Stimulated activated CD4-positive, alpha-beta T cell treated with anti-CD3 and anti-CD28 coated beads, Interleukin-1b, Interleukin-23, amount 100 ng/mL, for 24 hours (primary cell): ENCODE results near the gene AQR.

Source experiments
- DNase-seq, 4 experiments: peaks; one replicate each; pipeline ENCODE4 v3.0.0-alpha.2; 2020; ENCODE audit warnings: low read depth in 4 of 4, low spot score in 1 of 4

The AQR gene

DNA sequence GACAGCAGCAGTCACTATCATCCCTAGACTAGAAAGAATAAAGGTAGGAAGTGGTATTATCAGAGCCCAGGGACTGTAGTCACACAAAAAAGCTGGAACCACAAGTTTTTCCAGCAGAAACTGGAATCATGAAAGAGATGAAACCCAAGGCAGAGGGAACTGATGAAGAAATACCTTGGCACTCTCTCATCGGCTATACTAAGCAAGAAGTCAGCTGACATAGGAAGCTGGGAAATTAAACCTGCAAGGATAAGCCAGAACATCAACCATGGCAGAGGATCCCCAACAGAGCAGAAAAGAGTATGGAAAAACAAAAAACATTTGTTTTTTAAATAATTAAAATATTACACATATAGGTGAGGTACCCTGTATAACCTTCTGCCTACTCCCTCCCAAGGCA, 86.5 kb downstream of the AQR start:
- no peak for DNase-seq

DNA sequence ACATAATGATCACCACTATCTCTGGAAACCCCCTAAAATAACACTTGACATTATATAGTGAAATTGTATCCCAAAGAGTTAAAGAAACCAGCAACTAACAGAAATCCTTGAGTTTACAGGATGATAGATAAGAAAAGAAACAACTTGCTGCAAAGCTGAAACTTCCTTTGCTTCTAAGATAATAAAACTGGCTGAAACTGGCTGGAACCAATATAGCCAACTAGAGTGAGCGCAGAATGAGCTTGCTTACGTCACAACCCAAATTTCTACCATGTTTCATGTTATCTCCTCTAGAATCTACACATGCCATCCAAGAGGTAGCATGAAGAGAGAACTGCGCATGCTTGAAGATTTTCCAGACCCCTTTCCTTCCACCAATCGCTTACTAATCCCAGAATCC, 90.4 kb downstream of the AQR start:
- no peak for DNase-seq

DNA sequence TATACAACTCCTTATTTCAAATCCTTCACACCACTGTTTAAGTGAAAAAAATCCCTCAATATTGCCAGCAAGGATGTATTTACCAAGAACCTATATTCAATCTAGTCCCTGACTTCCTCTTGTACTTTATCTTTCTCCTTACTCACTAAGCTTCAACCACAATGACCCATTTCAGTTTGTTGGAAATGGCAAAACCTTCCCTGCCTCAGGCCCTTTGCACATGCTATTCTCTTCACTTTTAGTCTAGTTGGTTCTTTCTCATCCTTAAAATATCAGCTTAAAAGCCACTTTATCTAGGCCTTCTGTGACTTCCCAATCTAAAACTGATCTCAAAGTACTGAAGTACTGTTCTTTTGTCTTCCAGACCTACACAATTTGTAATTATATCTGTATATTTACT, 92.9 kb downstream of the AQR start:
- no peak for DNase-seq

DNA sequence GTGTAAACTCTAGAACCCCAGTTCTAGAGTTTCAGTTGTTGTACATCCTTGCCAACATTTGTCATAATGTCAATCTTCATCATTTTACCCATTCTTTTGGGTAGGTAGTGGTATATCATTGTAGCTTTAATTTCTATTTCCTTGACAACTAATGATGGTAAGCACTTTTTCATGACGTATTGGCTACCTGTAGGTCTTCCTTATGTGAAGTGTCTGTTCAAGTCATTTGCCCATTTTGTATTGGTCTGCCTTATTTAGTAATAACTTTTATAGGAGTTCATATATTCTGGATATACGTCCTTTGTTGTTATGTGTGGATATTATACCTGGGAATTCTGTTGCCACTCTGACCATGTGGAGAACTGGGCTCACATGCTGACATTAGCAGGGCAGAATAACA, 100.4 kb downstream of the AQR start:
- no peak for DNase-seq

- no peak for DNase-seq
Observed at GRCh38 chr15:34865531-34865930, 104.0 kb downstream of the AQR start.

DNA sequence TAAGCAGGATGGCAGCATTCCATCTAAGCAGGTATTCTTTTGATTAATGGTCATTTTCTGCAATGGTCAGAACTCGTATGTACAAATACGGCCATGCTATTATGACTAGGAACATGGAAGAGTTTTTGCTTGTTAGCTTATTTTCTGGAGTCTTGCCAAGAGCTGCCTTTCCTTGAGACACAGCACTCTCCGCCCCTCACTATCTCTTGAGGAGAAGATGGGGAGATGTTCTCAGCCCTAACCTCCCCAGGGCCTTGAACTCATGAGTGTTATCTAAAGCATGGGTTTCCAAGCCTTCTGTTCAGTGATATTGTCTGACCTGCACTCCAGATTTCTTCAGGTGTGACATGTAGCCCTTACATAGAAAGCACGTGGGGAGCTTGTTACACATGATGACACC, 108.3 kb downstream of the AQR start:
- DNase-seq, result no peak

DNA sequence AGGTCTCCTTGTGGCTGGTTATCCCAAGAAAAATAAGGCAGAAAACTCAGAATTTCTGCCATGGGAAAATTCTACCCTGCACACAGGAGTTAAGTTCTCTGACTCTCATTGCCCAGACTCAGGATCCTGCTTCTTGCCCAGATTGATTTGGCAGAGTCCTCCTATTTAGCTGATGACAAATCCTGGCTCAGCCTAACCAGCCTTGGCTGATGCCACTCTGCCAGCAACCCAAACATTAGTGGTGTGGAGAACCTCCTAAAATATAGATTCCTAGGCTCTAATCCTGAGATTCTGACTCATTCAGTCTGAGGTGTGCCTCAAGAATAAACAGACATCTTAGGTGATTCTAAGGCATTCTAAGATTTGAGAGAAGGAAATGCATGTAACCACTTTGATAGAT, 113.6 kb downstream of the AQR start:
- DNase-seq, result no peak

GRCh38 chr15:34855413-34855812, 114.1 kb downstream of the AQR start:
- DNase-seq, result no peak

DNA sequence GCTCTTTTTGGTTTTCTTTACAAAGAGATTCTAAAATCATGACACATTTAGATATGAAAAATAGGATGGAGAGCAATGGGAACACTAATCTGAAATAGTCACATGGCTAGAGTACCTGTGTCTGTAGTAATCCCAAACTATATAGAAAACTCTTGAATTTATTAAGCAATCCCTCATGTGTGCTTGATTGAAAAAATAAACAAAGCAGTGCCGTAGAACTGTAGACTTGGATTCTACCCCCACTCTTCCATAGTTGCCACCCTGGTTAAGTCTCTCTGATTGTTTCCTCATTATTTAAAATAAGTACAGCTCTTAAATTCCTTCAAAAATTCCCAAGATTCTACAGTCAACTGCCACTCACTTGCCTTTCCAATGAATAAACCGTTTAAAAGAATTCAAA, 115.3 kb downstream of the AQR start:
- DNase-seq, result no peak

GRCh38 chr15:34853001-34853758, 116.4 kb downstream of the AQR start:
- no peak for DNase-seq

GRCh38 chr15:34851751-34852150, 117.8 kb downstream of the AQR start:
- DNase-seq, result no peak

GRCh38 chr15:34851007-34851406, 118.5 kb downstream of the AQR start:
- DNase-seq, result no peak

DNA sequence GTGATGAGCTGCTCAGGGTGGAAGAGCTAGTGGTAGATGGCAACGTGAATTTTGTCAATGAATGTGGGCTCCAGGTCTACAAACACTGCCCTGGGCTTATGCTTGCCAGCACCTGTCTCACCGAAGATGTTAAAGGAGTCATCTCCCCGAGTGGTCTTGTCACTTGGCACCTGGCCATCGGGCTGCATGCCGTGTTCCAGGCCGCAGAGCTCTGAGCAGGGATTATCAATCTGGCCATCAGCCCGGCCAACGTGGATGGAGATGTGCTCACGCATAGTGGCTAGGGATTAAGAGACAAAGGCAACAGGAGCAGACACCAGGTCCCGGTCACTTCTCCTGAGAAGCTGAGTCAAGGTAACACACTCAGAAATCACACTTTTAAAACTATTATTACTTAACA, 119.4 kb downstream of the AQR start:
- DNase-seq, result no peak

GRCh38 chr15:34849364-34849959, 120.1 kb downstream of the AQR start:
- no peak for DNase-seq

DNA sequence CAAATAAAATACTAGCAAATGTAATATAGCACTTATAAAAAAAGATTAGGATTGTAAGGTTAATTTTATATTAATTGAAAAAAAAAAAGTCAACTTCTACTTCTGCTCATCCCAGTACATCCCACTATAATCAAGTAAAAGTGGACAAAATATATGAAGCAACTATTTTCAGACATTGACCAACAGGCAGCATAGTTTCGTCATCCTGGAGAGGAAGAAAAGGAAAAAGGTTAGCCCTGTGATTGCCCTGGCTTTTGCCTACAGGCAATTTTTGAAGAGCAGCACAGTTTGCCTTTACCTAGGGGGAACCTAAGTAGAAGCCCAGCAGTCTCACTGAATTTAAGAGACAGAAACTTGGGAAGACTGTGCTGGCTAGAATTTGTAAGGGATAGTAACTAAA, 121.9 kb downstream of the AQR start:
- DNase-seq, result no peak

- no peak for DNase-seq
Observed at GRCh38 chr15:34841262-34841725, 128.2 kb downstream of the AQR start.

DNA sequence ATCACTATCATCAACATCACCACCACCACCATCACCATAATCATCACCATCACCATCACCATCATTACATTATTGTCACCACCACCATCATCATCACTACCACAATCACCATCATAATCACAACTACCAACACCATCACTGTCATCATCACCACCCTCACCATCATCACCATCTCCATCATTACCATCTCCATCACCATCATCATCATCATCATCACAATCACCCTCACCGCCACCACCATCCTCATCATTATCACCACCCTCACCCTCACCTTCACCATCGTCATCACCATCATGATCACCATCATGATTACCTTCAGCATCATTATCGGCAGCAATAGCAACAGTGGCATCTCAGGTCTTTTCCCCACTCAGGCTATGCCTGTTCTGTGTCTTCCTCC, 131.3 kb downstream of the AQR start:
- no peak for DNase-seq

DNA sequence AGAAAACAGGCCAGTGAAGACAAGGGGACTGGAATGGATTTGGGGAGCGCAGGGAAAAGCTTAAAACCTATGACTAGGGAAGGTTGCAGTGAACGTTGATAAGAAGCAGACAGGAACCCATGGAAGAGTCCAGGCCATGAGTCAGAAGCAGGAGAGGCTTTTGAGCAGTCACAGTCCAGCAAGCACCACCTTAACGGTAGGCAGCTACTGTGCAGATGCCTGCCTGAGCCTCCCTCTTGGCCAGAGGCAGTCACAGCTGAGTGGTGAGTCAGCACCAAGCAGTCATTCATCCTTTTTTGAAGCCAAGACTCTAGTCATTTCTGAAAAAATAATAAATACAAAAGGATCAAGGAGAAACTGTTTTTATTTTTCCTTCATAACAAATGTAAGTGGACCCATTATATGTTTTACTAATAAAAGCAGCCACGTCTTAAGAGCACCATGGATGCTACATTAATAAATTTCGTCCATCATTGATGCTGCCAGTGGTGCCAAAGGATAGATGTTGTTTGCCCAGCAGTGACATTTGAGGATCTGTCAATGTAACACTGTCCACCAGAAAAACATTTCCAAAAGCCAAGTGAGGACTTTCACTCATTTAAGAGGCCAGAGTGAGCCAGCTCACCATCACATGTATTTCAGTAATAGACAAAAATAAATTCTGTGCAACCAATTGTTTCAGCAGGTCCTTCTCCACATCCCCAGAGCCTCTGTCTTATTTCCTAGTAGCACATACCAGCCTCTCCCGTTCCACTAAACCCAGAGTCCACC, 132.1 kb downstream of the AQR start:
- no peak for DNase-seq

DNA sequence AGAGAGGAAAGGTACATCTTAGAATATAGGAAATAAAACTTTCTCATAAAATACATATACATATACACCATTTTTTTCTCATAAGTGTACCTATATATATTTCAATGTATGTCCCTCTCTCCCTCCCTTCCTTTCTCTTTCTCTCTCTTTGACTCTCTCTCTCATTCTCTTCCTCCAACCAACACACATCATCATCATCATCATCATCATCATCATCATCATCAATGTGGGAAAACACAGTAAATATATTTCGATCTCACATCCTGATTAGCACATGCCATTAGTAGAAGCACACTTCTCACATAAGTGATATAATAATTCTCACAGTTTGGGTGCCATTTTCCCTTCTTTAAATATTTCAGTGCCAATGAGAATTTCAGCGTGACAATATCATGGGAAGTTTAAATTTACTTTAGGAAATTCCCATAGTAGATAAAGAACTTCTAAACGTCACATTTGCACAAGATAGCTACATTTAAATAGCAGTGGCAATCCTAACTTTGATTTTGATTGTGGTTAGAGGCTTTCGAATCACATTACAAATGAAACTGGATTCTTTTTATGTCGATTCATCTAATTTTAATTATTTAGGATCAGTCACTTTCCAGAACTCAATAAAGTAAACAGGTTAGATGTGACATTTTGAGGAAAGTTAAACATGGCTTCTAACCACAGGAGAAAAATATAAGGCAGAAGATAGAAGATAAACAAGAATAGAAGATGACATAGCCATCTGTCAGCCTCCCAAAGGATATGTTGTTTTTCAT, 141.2 kb downstream of the AQR start:
- no peak for DNase-seq

DNA sequence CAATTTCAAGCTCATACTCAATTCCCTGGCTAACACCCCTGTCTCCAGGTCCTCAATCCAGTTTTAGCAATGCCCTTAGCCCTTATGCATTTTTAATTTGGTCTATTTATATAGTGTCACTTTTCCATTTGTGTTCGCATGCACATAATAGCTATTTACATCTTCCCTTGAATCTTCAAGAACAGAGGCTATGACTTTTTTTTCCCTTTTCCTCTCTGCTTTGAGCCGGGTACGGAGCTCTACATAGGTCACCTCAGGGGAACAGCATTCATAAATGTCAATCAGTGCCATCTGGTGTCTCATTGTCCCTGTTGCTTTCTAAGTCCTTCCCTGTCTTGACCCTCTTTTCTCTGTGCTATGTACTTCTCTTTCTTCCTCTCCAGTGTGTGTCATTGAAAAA, 147.7 kb downstream of the AQR start:
- DNase-seq, result no peak

DNA sequence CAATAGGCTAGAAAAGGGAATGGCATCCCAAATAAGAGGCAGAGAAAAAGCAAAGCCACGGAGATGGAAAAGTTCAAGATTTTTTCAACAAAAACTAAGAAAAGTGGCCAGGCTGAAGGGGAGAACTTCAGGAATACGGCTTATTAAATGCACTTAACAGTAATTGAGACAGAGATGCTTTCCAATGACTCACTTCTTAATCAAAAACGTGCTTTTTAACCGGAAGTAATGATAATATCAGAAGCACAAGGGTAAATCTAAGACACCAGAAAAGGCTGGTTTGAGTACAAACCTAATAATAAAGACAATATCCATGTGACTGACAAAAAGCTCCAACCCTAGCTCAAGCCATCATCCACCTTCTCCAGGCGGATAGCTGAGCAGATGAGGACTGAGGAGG, 149.4 kb downstream of the AQR start:
- DNase-seq, result no peak

DNA sequence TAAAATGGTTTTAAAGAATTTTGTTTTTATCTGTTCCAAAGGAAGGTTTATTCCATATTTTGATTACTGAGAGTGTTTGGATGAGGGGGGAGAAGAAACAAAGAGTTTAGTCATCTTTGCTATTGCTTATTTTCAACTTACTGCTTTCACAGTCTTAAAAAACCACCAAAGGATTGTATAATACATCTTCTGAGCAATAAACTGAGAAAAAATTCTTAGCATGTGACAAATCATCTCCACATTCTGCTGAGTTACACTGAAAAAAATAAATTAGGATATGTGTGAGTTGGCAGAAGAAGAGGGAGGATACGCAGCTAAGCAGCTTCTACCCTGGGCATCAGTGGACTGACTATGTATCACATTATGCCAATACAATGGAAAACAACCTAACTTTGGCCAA, 151.0 kb downstream of the AQR start:
- DNase-seq, result no peak
